OCI-LY3 (cell line): Measurements from ENCODE around the gene NPHP4.

Experiments used
- H2AFZ ChIP-seq: fragments of 200-600, 300-600 bp; shearing (Covaris generic); 2 replicates; pipeline ENCODE4 v1.6.0; 2014; ENCODE audit warnings: antibody characterized with exemption, low read depth, low read length
- H3K27ac ChIP-seq: fragments of 200-600, 300-600 bp; sonication (generic); 2 replicates; pipeline ENCODE4 v1.5.1; 2014; ENCODE audit warnings: mild to moderate bottlenecking, low read length, moderate library complexity, mixed read lengths
- H3K27me3 ChIP-seq: fragments of 200-600, 300-600 bp; sonication (generic); 2 replicates; pipeline ENCODE4 v1.6.1; 2014; ENCODE audit warnings: low read depth, low read length, mixed read lengths
- H3K36me3 ChIP-seq: fragments of 200-600, 300-600 bp; sonication (generic); replicated peaks from 2 replicates; pipeline ENCODE3; 2014; ENCODE audit warnings: low read depth, low read length, mixed read lengths
- H3K4me1 ChIP-seq: fragments of 300-600, 200-600 bp; sonication (generic); 2 replicates; pipeline ENCODE4 v1.6.1; 2014; ENCODE audit warnings: low read length, mixed read lengths
- H3K4me2 ChIP-seq: fragments of 200-600, 300-600 bp; sonication (generic); 2 replicates; pipeline ENCODE4 v1.6.1; 2014; ENCODE audit warnings: low read length, mixed read lengths
- H3K4me3 ChIP-seq: fragments of 300-600, 200-600 bp; sonication (generic); 2 replicates; pipeline ENCODE4 v1.5.1; 2014; ENCODE audit warnings: antibody characterized with exemption, mild to moderate bottlenecking, low read length, moderate library complexity
- H3K79me2 ChIP-seq: fragments of 300-600, 200-600 bp; shearing (Covaris generic); 2 replicates; pipeline ENCODE4 v1.6.1; 2014; ENCODE audit warnings: mild to moderate bottlenecking, low read length, mixed read lengths
- H3K9ac ChIP-seq: fragments of 300-600, 200-600 bp; shearing (Covaris generic); 2 replicates; pipeline ENCODE4 v1.6.0; 2014; ENCODE audit warnings: mild to moderate bottlenecking, low read length, moderate library complexity
- H3K9me3 ChIP-seq: fragments of 200-600, 300-600 bp; shearing (Covaris generic); 2 replicates; pipeline ENCODE4 v1.6.1; 2014; ENCODE audit warnings: low read length, mixed read lengths; ENCODE audit not compliant: insufficient read depth
- H4K20me1 ChIP-seq: fragments of 200-600, 300-600 bp; sonication (generic); 2 replicates; pipeline ENCODE4 v1.6.1; 2016; ENCODE audit warnings: low read length, mixed read lengths; ENCODE audit not compliant: insufficient read depth
- CTCF ChIP-seq: fragments of 200-600, 300-600 bp; sonication (generic); IDR thresholded peaks from 2 replicates; pipeline ENCODE4 v1.5.1; 2014; ENCODE audit warnings: antibody characterized with exemption, low read length, low read depth
- EZH2phosphoT487 ChIP-seq: fragments of 200-600 bp; shearing (Covaris generic); IDR thresholded peaks from 2 replicates; pipeline ENCODE4 v1.6.1; 2018; ENCODE audit warnings: antibody characterized with exemption, mixed run types, low read depth

Gene NPHP4

GRCh38 chr1:5827516-5827915, 164.7 kb downstream of the NPHP4 start:
- TF ChIP-seq EZH2phosphoT487 (no peak), CTCF (no peak)
- H3K79me2 ChIP-seq: no peaks in the 10 kb centered on the region
- H3K27me3 ChIP-seq: no peaks in the 10 kb centered on the region
- H3K9ac ChIP-seq: no peak overlapping the region
- no peak overlapping the region for H3K4me3 ChIP-seq
- H3K36me3 ChIP-seq: no peaks in the 10 kb centered on the region
- H2AFZ ChIP-seq: no peak overlapping the region
- H4K20me1 ChIP-seq: no peaks in the 10 kb centered on the region
- H3K27ac ChIP-seq: no peak overlapping the region
- no peak overlapping the region for H3K4me2 ChIP-seq
- H3K9me3 ChIP-seq: no peaks in the 10 kb centered on the region
- no peaks in the 10 kb centered on the region for H3K4me1 ChIP-seq

- TF ChIP-seq EZH2phosphoT487 (no peak), CTCF (no peak)
- no peaks in the 10 kb centered on the region for H4K20me1 ChIP-seq
- H3K9me3 ChIP-seq: no peaks in the 10 kb centered on the region
- H3K4me3 ChIP-seq: no peak overlapping the region
- H3K4me2 ChIP-seq: no peak overlapping the region
- H2AFZ ChIP-seq: no peak overlapping the region
- H3K27me3 ChIP-seq: no peaks in the 10 kb centered on the region
- H3K9ac ChIP-seq: no peak overlapping the region
- H3K36me3 ChIP-seq: no peaks in the 10 kb centered on the region
- no peaks in the 10 kb centered on the region for H3K79me2 ChIP-seq
- H3K4me1 ChIP-seq: no peaks in the 10 kb centered on the region
- H3K27ac ChIP-seq: no peak overlapping the region
Measured at GRCh38 chr1:5826601-5827000, 165.6 kb downstream of the NPHP4 start.

- no peak for TF ChIP-seq CTCF
- TF ChIP-seq EZH2phosphoT487: no peak
- H3K4me1 ChIP-seq: no peaks in the 10 kb centered on the region
- no peak overlapping the region for H3K9ac ChIP-seq
- H3K27me3 ChIP-seq: no peaks in the 10 kb centered on the region
- H3K79me2 ChIP-seq: no peaks in the 10 kb centered on the region
- no peak overlapping the region for H3K4me3 ChIP-seq
- H3K27ac ChIP-seq: no peak overlapping the region
- no peaks in the 10 kb centered on the region for H3K9me3 ChIP-seq
- no peak overlapping the region for H3K4me2 ChIP-seq
- H3K36me3 ChIP-seq: no peaks in the 10 kb centered on the region
- H4K20me1 ChIP-seq: no peaks in the 10 kb centered on the region
- no peak overlapping the region for H2AFZ ChIP-seq
Measured at GRCh38 chr1:5822726-5823125, 169.5 kb downstream of the NPHP4 start.

GRCh38 chr1:5822266-5822665, 170.0 kb downstream of the NPHP4 start:
- no peaks in the 10 kb centered on the region for H3K27me3 ChIP-seq
- no peaks in the 10 kb centered on the region for H3K79me2 ChIP-seq
- no peak overlapping the region for H3K27ac ChIP-seq
- no peaks in the 10 kb centered on the region for H3K36me3 ChIP-seq
- TF ChIP-seq CTCF (no peak), EZH2phosphoT487 (no peak)
- H2AFZ ChIP-seq: no peak overlapping the region
- no peaks in the 10 kb centered on the region for H3K4me1 ChIP-seq
- no peaks in the 10 kb centered on the region for H4K20me1 ChIP-seq
- H3K9ac ChIP-seq: no peak overlapping the region
- no peak overlapping the region for H3K4me2 ChIP-seq
- H3K4me3 ChIP-seq: no peak overlapping the region
- no peaks in the 10 kb centered on the region for H3K9me3 ChIP-seq
